Activated T-helper 1 cell treated with Interleukin-2 at 50 U/mL for 16 hours (primary cell): ENCODE measurements around the gene PPP6R1.

Experiments used
- DNase-seq: peaks from one replicate; pipeline ENCODE4 v3.0.0-alpha.2; 2020; ENCODE audit warnings: low read depth

PPP6R1 gene

GRCh38 chr19:55244004-55244680 lies 14.7 kb downstream of the PPP6R1 start:
- no peak for DNase-seq

GRCh38 chr19:55242517-55242916 lies 16.3 kb downstream of the PPP6R1 start:
- no peak for DNase-seq

GRCh38 chr19:55241935-55242464 lies 16.8 kb downstream of the PPP6R1 start:
- no peak for DNase-seq

- no peak for DNase-seq
These were observed 17.5 kb downstream of the PPP6R1 start for GRCh38 chr19:55241143-55241934.

DNA sequence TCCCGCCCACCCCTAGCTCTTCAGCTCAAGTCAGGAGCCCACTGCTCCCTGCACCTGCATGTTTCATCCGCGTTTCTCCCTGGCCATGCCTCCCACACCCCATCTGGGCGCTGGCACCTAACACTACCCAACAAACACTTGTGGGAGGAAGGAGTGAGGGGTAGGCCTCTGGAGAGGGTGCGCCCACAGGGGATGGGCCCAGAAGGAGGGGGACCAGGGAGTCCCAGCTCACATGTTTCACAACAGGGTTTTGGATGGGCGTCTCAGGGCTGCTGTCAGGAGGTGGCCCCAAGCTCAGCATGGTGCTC lies 18.1 kb downstream of the PPP6R1 start:
- DNase-seq = no peak

DNA sequence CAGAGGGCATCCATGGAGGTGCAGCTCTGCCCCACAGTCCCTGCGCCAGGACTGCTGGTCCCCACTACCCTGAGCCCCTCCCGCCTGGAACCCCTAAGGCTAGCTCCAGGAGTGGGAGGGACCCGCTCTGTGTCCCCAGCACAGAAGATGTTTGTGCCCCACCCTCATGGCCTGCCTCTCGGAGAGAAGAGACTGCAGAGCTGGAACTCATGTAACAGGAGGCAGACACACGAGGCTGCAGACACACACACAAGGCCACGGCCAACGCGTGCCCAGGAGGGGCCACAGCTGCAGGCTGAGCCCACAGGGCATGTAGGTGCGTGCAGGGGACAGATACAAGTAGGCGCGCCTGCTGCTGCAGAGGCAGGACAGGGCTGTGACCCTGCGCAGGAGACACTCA lies 19.8 kb downstream of the PPP6R1 start:
- no peak for DNase-seq

DNA sequence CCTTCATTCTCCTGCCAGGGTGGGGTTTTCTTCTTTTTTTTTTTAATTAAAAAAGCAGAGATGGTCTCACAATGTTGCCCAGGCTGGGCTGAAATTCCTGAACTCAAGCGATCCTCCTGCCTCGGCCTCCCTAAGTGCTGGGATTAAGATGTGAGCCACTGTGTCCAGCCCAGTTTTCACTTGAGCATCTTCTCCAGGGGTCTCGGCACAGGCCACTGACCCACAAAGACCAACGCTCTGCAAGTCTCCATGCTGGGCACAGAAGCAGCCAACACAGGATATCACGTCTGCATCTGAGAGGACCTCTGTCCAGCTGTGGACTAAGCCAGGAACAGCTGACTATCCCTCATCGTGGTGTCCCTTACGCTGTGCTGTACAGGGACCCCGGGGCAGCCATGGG lies 20.8 kb downstream of the PPP6R1 start:
- no peak for DNase-seq

DNA sequence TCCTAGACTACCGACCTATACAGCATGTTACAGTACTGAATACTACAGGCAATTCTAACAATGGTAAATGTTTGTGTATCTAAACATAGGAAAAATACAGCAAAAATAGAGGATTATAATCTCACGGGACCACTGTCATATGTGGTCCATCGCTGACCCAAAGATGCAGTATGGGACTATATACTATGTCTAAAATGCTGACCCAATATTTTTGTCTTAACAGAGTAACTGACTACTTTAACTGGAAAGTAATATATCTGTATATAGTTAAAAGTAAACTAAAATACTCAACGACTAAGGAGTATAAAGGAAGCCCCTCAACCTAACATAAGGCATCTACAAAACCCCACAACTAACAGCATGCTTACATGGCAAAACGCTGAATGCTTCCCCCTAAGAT lies 25.8 kb downstream of the PPP6R1 start:
- no peak for DNase-seq

- no peak for DNase-seq
These were observed 26.6 kb downstream of the PPP6R1 start for GRCh38 chr19:55232286-55232602.

GRCh38 chr19:55231391-55232285 lies 27.2 kb downstream of the PPP6R1 start:
- no peak for DNase-seq

DNA sequence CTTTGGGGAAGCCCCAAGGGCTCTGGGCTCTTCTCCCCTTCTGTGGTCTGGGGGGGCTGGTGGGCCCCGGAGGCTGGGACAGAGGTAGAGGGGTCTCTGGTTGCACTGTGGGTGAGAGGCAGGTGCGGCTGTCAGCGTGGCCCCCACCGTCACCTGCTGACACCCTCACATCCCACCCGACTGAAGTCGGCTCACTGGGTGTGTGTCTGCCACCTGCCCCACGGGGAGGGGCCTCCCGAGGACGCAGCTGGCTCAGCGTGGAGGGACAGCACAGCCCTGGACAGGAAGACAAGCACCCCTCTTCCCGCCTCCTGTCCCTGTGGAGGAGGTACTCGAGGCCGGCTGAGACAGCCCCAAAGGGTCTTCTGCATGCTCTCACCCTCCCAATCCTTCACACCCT lies 28.0 kb downstream of the PPP6R1 start:
- no peak for DNase-seq

- DNase-seq = no peak
These were observed 28.5 kb downstream of the PPP6R1 start for GRCh38 chr19:55230329-55230728.

GRCh38 chr19:55229789-55230182 lies 29.0 kb downstream of the PPP6R1 start:
- no peak for DNase-seq

- DNase-seq = no peak
These were observed 29.6 kb downstream of the PPP6R1 start for GRCh38 chr19:55229145-55229788.

GRCh38 chr19:55228403-55229031 lies 30.3 kb downstream of the PPP6R1 start, which contains the start of gene TMEM86B:
TSS of gene TMEM86B (minus strand) at chr19:55228763. CDS start at chr19:55228741, 22 bp downstream.
- DNase-seq = no peak

DNA sequence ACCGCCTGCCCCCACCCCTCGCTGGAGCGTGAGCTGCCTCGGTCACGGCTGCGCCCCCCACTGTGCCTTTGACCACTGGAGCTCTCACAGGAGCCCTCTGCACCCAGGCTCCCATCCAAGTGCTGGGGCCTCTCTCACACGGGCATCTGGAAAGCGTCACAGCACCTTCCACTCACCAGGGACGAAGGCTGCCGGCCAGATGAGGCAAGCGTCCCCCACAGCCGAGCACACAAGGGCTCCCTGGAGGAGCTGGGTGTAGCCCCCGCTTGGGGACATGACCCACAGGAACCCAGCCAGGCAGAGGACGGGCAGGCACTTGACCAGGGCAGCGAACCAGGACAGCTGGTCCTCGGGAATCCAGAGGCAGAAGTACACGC lies 30.8 kb downstream of the PPP6R1 start:
- no peak for DNase-seq

GRCh38 chr19:55227241-55228014 lies 31.4 kb downstream of the PPP6R1 start:
- DNase-seq = no peak

DNA sequence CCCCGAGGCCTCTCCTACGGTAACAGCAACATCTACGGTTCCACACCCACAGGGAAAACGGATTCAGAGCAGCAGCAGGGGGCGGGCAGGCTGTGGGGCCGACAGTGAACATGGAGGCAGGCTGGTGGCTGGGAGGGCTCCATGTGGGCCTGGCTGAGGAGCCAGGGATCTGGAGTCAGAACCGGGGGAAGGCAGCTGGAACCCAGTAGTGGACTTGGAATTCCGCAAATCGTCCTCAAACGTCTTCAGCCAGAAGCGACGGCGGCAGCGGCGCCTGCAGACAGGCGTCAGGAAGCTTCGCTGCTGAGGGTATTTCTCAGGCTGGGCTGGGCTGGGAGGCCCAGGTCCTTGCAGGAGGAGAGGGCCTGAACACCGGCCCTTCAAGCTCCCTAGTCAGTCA lies 32.0 kb downstream of the PPP6R1 start:
- no peak for DNase-seq

DNA sequence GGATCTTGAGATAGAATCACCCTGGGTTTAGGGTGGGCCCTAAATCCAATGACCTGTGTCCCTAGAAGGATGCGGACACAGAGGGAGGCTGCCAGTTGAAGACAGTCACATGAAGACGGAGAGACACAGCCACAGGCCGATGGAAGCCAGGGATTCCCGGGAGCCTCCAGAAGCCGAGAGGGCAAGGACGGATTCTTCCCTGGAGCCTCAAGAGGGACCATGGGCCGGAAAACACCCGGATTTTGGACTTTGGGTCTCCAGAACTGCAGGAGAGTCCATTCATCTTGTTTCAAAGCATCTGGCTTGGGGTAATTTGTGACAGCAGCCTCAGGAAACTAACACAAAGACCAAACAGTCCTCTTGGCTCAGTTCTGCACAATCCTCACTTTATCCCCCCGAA lies 32.5 kb downstream of the PPP6R1 start:
- DNase-seq = no peak

- no peak for DNase-seq
These were observed 33.3 kb downstream of the PPP6R1 start for GRCh38 chr19:55225415-55225958.
